HG03064 (cell line): Measurements from ENCODE around the gene ASAP2.
"Not testable (repeated sequence)": the region's sequence is repeated elsewhere in the genome, so short reads cannot be mapped to it uniquely, and the experiment has no call there.

Experiments used
- ATAC-seq: cut with Tn5 transposase; IDR thresholded peaks from one replicate; pipeline ENCODE4 v1.9.1; 2021; ENCODE audit warnings: low read depth; ENCODE audit not compliant: unreplicated experiment

Gene ASAP2

DNA sequence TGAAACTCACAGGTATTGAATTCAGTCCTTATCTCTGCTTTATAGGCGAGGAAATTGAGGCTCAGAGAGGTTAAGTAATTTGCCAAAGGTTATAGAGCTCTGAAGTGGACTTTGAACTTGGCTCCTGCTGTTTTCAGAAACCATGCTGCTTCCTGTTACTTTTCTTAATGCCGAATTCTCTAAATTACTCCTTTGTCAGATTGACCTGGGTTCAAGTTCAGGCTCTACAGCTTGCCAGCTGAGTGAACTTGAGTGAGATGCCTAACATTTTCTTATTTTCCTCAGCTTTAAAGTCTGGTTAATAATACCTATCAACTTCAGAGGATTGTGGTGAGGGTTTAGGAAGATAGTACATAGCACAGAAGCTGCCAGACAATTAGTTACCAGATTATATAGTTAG lies 3.4 kb downstream of the ASAP2 start:
- no peak for ATAC-seq

- ATAC-seq: no peak
These were observed 4.9 kb downstream of the ASAP2 start for GRCh38 chr2:9211496-9211895.

DNA sequence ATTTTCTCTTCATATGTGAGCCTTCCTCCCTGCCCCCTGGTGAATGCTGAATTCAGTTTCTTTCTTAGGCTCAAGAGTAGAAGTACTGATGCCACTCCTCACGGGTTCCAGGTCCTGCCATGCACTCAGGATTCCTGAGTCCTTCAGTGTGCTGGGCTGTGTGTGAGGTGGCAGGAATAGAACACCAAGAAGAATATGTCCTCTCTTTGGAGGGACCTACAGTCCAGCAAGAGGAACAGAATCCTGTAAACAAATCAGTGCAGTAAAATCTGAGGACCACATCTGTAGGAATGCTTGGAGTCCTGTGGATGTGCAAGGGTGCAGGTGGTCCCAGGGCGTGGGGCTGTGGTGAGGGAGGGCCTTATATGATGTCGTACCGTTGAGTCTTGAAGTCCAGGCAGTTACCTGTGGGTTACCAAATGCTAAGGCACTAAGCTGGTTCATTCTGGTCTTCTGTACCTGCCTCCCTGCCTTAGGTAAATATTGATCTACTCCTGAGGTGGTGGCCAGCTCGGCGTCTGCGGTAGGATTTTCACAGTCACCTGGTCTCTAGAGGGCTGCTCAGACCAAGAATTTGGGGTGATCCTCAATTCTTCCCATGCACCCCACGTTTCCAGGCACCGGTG lies 5.5 kb downstream of the ASAP2 start:
- no peak for ATAC-seq

DNA sequence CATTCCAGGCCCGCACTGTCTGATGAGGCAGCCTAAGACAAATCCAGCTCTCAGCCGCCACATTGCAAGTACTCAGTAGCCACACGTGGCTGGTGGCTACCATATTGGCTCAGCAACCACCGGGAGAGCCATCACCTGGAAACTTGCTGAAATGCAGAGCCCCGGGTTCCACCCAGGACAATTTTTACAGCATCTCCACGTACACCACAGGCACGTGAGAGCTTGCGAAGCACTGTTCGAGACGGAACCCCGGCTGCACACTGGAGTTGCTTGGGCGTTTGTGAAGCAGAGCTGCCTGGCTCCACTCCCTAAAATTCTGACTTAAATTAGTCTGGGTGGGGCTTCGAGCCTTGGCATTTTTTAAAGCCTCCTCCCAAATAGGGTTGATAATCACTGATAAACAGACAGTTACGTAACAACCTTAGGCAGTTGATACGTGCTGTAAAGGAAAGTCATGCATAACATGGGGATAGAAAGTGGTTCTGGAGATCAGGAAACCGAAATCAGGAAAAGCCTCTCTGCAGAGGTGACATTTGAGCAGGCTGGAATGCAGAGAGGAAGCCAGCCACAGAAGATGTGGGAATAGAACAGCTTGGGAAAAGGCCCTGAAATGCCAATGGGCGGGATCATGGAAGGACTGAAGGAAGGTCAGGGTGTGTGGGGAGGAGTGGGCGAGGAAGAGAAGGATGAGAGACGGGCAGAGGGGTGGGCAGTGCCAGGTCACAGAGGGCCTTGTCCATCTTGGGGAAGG lies 6.2 kb downstream of the ASAP2 start:
- ATAC-seq: no peak

- no peak for ATAC-seq
These were observed 7.0 kb downstream of the ASAP2 start for GRCh38 chr2:9213477-9214051.

DNA sequence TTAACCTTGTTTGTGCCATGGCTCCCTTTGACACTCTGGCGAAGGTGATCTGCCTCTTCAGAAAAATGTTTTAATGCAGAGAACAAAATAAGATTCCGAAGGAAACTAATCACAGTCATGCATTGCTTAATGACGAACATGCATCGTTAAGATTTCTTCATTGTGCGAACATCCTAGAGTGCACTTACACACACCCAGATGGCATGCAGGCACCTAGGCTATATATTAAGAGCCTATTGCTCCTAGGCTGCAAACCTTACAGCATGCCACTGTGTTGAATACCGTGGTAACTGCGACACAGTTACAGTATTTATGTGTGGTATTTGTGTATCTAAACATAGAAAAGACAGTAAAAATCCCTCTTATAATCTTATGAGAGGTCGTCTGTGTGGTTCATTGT lies 8.3 kb downstream of the ASAP2 start:
- no peak for ATAC-seq

DNA sequence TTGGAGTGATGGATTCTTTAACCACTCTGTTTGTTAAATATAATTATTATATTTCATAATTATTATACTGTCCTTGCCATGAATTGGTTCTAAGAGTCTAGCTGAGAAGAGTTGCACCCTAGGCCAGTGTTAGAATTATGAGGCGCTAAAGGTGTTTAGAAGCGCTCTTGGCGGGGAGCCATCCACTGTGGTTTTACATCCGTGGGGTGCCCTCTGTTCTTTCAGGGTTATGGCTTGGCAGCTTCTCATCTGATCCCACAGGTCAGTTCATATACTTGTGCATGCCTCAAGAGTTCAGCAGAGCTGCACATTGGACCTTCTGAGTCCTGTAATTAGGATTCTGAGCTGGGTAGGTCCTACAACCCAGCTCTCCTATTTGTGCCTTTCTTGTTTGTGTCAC lies 9.1 kb downstream of the ASAP2 start:
- no peak for ATAC-seq

GRCh38 chr2:9216143-9216542 lies 9.5 kb downstream of the ASAP2 start:
- ATAC-seq: not testable (repeated sequence)

- no peak for ATAC-seq
These were observed 11.5 kb downstream of the ASAP2 start for GRCh38 chr2:9217838-9218770.

GRCh38 chr2:9219027-9219445 lies 12.4 kb downstream of the ASAP2 start:
- ATAC-seq: no peak

GRCh38 chr2:9220201-9220600 lies 13.6 kb downstream of the ASAP2 start:
- no peak for ATAC-seq

GRCh38 chr2:9221223-9221622 lies 14.6 kb downstream of the ASAP2 start:
- ATAC-seq: no peak

DNA sequence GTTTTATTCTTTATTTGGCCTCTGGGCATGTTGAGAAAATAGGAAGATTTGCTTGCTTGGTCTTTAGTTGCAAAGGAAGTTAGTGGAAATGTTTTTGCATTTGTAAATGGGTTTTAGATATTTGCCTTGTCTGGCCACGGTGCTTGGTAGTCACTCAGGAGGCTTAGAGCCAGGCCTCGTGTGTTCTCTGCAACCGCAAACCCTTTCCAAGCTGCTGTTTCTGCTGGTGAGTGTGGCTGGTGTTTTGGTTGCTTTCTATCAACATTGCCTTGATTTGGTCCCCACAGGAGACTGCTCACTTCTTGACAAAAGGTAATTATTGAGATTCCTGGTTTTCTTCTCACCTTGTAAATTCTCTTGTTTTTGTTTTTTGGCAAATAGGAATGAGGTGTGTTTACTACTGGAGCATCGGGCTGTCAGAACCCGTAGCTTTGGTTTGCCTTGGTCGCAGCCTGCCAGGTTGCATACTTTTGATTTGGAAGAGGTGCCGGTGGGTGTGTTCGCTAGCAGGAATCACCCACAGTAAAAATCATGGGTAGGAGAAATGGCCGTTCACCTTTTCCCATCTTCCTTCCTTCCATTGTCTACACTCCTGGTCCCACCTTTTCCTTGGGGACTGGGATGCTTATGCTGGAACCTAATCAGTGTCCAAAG lies 15.8 kb downstream of the ASAP2 start:
- ATAC-seq: no peak

DNA sequence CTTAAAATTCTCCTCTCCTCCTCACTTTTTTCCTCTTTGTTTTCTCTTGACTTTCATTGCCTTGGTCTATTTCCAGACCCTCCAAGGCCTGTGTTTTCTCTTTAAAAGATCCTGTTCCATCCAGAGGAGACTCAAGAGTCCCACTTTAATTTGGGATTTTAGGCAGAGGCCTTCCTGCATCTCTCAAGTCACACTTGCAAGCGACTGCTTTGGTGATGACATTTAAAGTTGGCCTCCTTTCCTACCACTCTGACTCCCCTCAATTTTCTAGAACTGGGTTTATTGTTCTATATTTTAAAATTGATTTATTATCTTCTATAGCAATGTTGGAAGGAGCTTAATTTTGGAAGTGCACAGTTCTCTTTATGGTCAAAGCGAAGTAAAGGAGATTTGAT lies 16.3 kb downstream of the ASAP2 start:
- ATAC-seq: no peak

DNA sequence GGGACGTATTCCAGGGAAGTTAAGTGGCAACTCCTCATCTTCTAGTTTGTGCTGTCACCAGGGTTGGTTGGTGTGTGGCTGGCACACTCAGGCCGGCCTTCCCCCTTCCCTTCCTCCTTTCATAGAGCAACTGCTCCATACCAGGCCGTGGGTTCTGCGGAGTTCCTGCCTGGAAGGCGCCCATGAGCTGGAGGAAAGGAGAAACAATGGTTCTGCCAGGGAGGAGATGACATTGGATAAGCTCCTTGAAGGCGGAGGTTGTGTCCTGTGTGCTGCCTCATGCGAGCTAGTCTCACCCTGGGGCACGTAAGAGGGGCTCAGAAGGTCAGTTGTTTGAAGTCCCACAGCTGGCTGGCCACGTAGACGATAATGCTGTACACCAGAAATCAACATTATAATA lies 19.2 kb downstream of the ASAP2 start:
- ATAC-seq: no peak

GRCh38 chr2:9226458-9227380 lies 20.1 kb downstream of the ASAP2 start:
- ATAC-seq: no peak

GRCh38 chr2:9228088-9228751 lies 21.6 kb downstream of the ASAP2 start:
- no peak for ATAC-seq

GRCh38 chr2:9228781-9229469 lies 22.3 kb downstream of the ASAP2 start:
- ATAC-seq: no peak
